NCI-H187 (cell line): ENCODE results near the gene EEPD1.

Experiments
- DNase-seq, 2 experiments: peaks; one replicate each; lab custom pipeline; 2025; lab: John Stamatoyannopoulos, UW

Gene EEPD1

GRCh38 chr7:36261019-36261754 is 108.1 kb downstream of the EEPD1 start:
- no peak for DNase-seq

GRCh38 chr7:36262309-36263094 is 109.4 kb downstream of the EEPD1 start:
- DNase-seq: no peak

- no peak for DNase-seq
Observed at GRCh38 chr7:36263095-36263484, 110.0 kb downstream of the EEPD1 start.

GRCh38 chr7:36264123-36264801 is 111.2 kb downstream of the EEPD1 start:
- no peak for DNase-seq

GRCh38 chr7:36264913-36265516 is 112.0 kb downstream of the EEPD1 start:
- DNase-seq: no peak

GRCh38 chr7:36265680-36266079 is 112.6 kb downstream of the EEPD1 start:
- no peak for DNase-seq

GRCh38 chr7:36266190-36266589 is 113.1 kb downstream of the EEPD1 start:
- DNase-seq: no peak

GRCh38 chr7:36266683-36267082 is 113.6 kb downstream of the EEPD1 start:
- DNase-seq: no peak

- DNase-seq: no peak
Observed at GRCh38 chr7:36272211-36272566, 119.1 kb downstream of the EEPD1 start.

- DNase-seq: peak in 1 of 2 experiments; percentile 37
Observed at GRCh38 chr7:36272567-36273269, 119.7 kb downstream of the EEPD1 start.

GRCh38 chr7:36273836-36274235 is 120.8 kb downstream of the EEPD1 start:
- DNase-seq: no peak

GRCh38 chr7:36275735-36276284 is 122.8 kb downstream of the EEPD1 start:
- no peak for DNase-seq

- no peak for DNase-seq
Observed at GRCh38 chr7:36276428-36277248, 123.6 kb downstream of the EEPD1 start.

- DNase-seq: no peak
Observed at GRCh38 chr7:36277249-36277542, 124.1 kb downstream of the EEPD1 start.

- no peak for DNase-seq
Observed at GRCh38 chr7:36278069-36278619, 125.1 kb downstream of the EEPD1 start.

GRCh38 chr7:36278620-36279172 is 125.6 kb downstream of the EEPD1 start:
- DNase-seq: peak; percentile 55 to 81

- no peak for DNase-seq
Observed at GRCh38 chr7:36279200-36279925, 126.3 kb downstream of the EEPD1 start.

GRCh38 chr7:36279926-36280315 is 126.9 kb downstream of the EEPD1 start:
- DNase-seq: no peak
